HCT116 (cell line): Measurements from ENCODE around the gene ZNF653. TPM values are rescaled to one million over a fixed set of nuclear protein-coding genes. Genes with fewer than 3 reads are reported as not detected.

Experiments used
- ATAC-seq: fragments of 200-7000 bp; cut with Tn5 transposase; 2 replicates; pipeline ENCODE4 v1.9.1; 2020; ENCODE audit warnings: mild to moderate bottlenecking, moderate library complexity
- BruUV-seq: library from RNA; stranded (reverse); fragments of 400-500 nt; replicated peaks from 2 replicates; lab custom pipeline; 2021; lab: Mats Ljungman, UMichigan
- CTCF ChIA-PET: fragments of 300-600 bp; sonication (Branson Sonifier 250); formaldehyde crosslinking; loops from one replicate; lab custom pipeline; 2021; ENCODE audit warnings: antibody characterized with exemption; lab: Charles Lee
- POLR2A ChIA-PET: fragments of 300-600, 350-600 bp; sonication (Branson Sonifier 250); formaldehyde crosslinking; loops from one replicate; lab custom pipeline; 2021; ENCODE audit warnings: antibody characterized with exemption; lab: Charles Lee
- RAD21 ChIA-PET, 2 experiments: fragments of 300-600 bp; sonication (Branson Sonifier 250); formaldehyde crosslinking; loops; one replicate each; lab custom pipeline; 2023; ENCODE audit warnings: low total read pairs in 2 of 2; ENCODE audit not compliant: uncharacterized antibody in 2 of 2, unreplicated experiment in 2 of 2, low non-redundant PET in 1 of 2; lab: Charles Lee
- DNase-seq: peaks from one replicate; pipeline ENCODE4 v3.0.0-alpha.2; 2010; ENCODE audit warnings: low read depth, low spot score
- H2AFZ ChIP-seq: fragments of 200-600 bp; shearing (Covaris generic), sonication (generic); 2 replicates; pipeline ENCODE4 v1.6.1; 2017; ENCODE audit warnings: low read depth, mixed run types, mixed read lengths, antibody characterized with exemption, low read length; ENCODE audit not compliant: poor library complexity, severe bottlenecking
- H3K27ac ChIP-seq: 2 replicates; pipeline ENCODE4 v1.5.1; 2012; ENCODE audit warnings: low read depth, low read length
- H3K27me3 ChIP-seq: fragments of 200-600 bp; sonication (generic); 2 replicates; pipeline ENCODE4 v1.6.1; 2016; ENCODE audit warnings: mixed run types, low read length, mixed read lengths; ENCODE audit not compliant: insufficient read depth
- H3K36me3 ChIP-seq, 2 experiments: fragments of 200-500 bp in 1 of 2; fragments of 200-600 bp in 1 of 2; sonication (Bioruptor generic) in 1 of 2; sonication (generic) in 1 of 2; 2 replicates each; pipeline versions ENCODE4 v1.5.1 to v1.6.1; 2014 to 2016; ENCODE audit warnings: low read length in 2 of 2, inconsistent platforms in 1 of 2, mixed read lengths in 1 of 2, mixed run types in 1 of 2; ENCODE audit not compliant: insufficient read depth in 2 of 2, control insufficient read depth in 1 of 2
- H3K4me1 ChIP-seq, 2 experiments: fragments of 200-600 bp in 1 of 2; sonication (generic) in 1 of 2; 2 replicates each; pipeline versions ENCODE4 v1.5.1 to v1.6.1; 2012 to 2017; ENCODE audit warnings: low read length in 2 of 2, inconsistent platforms in 1 of 2, mild to moderate bottlenecking in 1 of 2, mixed read lengths in 1 of 2, mixed run types in 1 of 2, moderate library complexity in 1 of 2; ENCODE audit not compliant: insufficient read depth in 2 of 2, control insufficient read depth in 1 of 2
- H3K4me2 ChIP-seq: fragments of 200-600 bp; sonication (generic); 2 replicates; pipeline ENCODE4 v1.6.1; 2017; ENCODE audit warnings: mixed run types, low read length, mixed read lengths
- H3K4me3 ChIP-seq, 2 experiments: fragments of 200-600 bp in 1 of 2; sonication (generic) in 1 of 2; replicated peaks in 1 of 2; 2 replicates each; pipeline ENCODE4 v1.5.1; 2011 to 2016; ENCODE audit warnings: low read length in 2 of 2, control low read depth in 1 of 2, low read depth in 1 of 2, mild to moderate bottlenecking in 1 of 2, mixed read lengths in 1 of 2, mixed run types in 1 of 2
- H3K79me2 ChIP-seq: fragments of 200-600 bp; sonication (generic); 2 replicates; pipeline ENCODE4 v1.6.1; 2017; ENCODE audit warnings: mild to moderate bottlenecking, mixed run types, low read length, moderate library complexity, mixed read lengths; ENCODE audit not compliant: insufficient read depth
- H3K9ac ChIP-seq: fragments of 200-600 bp; sonication (generic); 2 replicates; pipeline ENCODE4 v1.6.1; 2016; ENCODE audit warnings: low read length, mixed read lengths
- H3K9me2 ChIP-seq: fragments of 200-600 bp; sonication (generic), shearing (Covaris generic); 2 replicates; pipeline ENCODE4 v1.6.1; 2017; ENCODE audit warnings: mixed run types, mild to moderate bottlenecking, moderate library complexity; ENCODE audit not compliant: insufficient read depth
- H3K9me3 ChIP-seq, 2 experiments: fragments of 200-500 bp in 1 of 2; fragments of 200-600 bp in 1 of 2; sonication (Bioruptor generic) in 1 of 2; sonication (generic) in 1 of 2; 2 replicates each; pipeline ENCODE4 v1.6.1; 2014 to 2017; ENCODE audit warnings: low read length in 2 of 2, mixed read lengths in 2 of 2, inconsistent platforms in 1 of 2, low read depth in 1 of 2, mild to moderate bottlenecking in 1 of 2, mixed run types in 1 of 2, moderate library complexity in 1 of 2; ENCODE audit not compliant: control insufficient read depth in 1 of 2, insufficient read depth in 1 of 2
- H4K20me1 ChIP-seq: fragments of 200-600 bp; sonication (generic), shearing (Covaris generic); 2 replicates; pipeline ENCODE4 v1.6.1; 2017; ENCODE audit warnings: mixed run types, mild to moderate bottlenecking, moderate library complexity; ENCODE audit not compliant: insufficient read depth
- ATF3 ChIP-seq: IDR thresholded peaks from 2 replicates; pipeline ENCODE4 v1.6.1; 2012
- CEBPB ChIP-seq: IDR thresholded peaks from 2 replicates; pipeline ENCODE4 v1.6.1; 2012; ENCODE audit warnings: low read depth
- CTCF ChIP-seq, 3 experiments: fragments of 200-600 bp in 1 of 3; sonication (generic) in 1 of 3; IDR thresholded peaks in 2 of 3; conservative IDR thresholded peaks in 1 of 3; 2 replicates each; pipeline ENCODE4 v1.5.1; 2012 to 2017; ENCODE audit warnings: low read depth in 2 of 3, low read length in 2 of 3, antibody characterized with exemption in 1 of 3, borderline replicate concordance in 1 of 3, control low read depth in 1 of 3, mild to moderate bottlenecking in 1 of 3, mixed read lengths in 1 of 3, mixed run types in 1 of 3, moderate library complexity in 1 of 3; ENCODE audit not compliant: insufficient read depth in 1 of 3
- EGR1 ChIP-seq: IDR thresholded peaks from 2 replicates; pipeline ENCODE4 v1.6.1; 2012; ENCODE audit warnings: low read depth
- ELF1 ChIP-seq: IDR thresholded peaks from 2 replicates; pipeline ENCODE4 v1.6.1; 2012; ENCODE audit warnings: low read depth, borderline replicate concordance
- EZH2 ChIP-seq: fragments of 200-600 bp; sonication (generic); IDR thresholded peaks from 2 replicates; pipeline ENCODE4 v1.6.1; 2017; ENCODE audit warnings: antibody characterized with exemption, mixed run types
- EZH2phosphoT487 ChIP-seq: fragments of 200-600 bp; IDR thresholded peaks from 2 replicates; pipeline ENCODE4 v1.6.1; 2018; ENCODE audit warnings: antibody characterized with exemption, borderline replicate concordance
- JUND ChIP-seq: IDR thresholded peaks from 2 replicates; pipeline ENCODE4 v1.6.1; 2012
- POLR2A ChIP-seq: IDR thresholded peaks from 2 replicates; pipeline ENCODE4 v1.7.0; 2011; ENCODE audit warnings: borderline replicate concordance; ENCODE audit not compliant: insufficient read depth, insufficient read length; ENCODE audit errors: extremely low read depth
- RAD21 ChIP-seq: IDR thresholded peaks from 2 replicates; pipeline ENCODE4 v1.6.1; 2012; ENCODE audit warnings: low read depth, mild to moderate bottlenecking
- REST ChIP-seq: IDR thresholded peaks from 2 replicates; pipeline ENCODE4 v1.6.1; 2012; ENCODE audit warnings: low read depth
- SIN3A ChIP-seq: IDR thresholded peaks from 2 replicates; pipeline ENCODE4 v1.6.1; 2012; ENCODE audit warnings: low read depth
- SRF ChIP-seq: IDR thresholded peaks from 2 replicates; pipeline ENCODE4 v1.6.1; 2012; ENCODE audit warnings: low read depth
- YY1 ChIP-seq: IDR thresholded peaks from 2 replicates; pipeline ENCODE4 v1.6.1; 2011; ENCODE audit warnings: low read length, low read depth, moderate library complexity, mild to moderate bottlenecking; ENCODE audit not compliant: insufficient replicate concordance; ENCODE audit errors: extremely low read depth
- ZBTB33 ChIP-seq: IDR thresholded peaks from 2 replicates; pipeline ENCODE4 v1.6.1; 2011; ENCODE audit warnings: mild to moderate bottlenecking, low read length, moderate library complexity; ENCODE audit not compliant: insufficient replicate concordance; ENCODE audit errors: extremely low read depth
- ZFX ChIP-seq: fragments of 450-650 bp; IDR thresholded peaks from 2 replicates; pipeline ENCODE4 v1.6.1; 2017
- intact Hi-C: fragments of 100-400 bp; cut with micrococcal nuclease; formaldehyde crosslinking; loops from 2 replicates; pipeline ENCODE4 v1.10.0; 2022
- total RNA-seq: library from RNA; stranded (reverse); gene quantifications from one replicate; pipeline ENCODE4 v1.2.1, GENCODE V29; 2021; ENCODE audit not compliant: unreplicated experiment
- TF ChIP-seq, protein P1 (sequence below): IDR thresholded peaks from 2 replicates; pipeline ENCODE4 v1.6.1; 2012

Gene ZNF653
- total RNA-seq, 1 experiment from 2014 or later = 16.1 TPM

DNA sequence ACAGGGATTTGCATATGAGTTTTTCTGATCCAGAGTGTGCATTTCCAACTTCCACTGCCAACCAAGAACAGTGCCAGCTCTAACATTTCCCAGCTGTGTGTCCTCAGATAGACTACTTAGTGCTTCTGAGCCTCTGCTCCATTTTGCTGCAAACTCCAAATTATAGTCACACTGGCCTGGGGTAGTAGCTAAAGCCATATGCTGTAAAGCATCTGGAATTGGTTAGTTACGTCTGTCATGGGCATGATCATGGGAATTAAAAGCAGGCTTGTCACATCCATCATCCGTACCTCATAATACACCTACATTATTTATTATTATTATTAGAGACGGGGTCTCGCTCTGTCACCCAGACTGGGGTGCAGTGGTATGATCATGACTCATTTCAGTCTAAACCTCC is 31.9 kb downstream of the ZNF653 start:
- no peak overlapping the region for H2AFZ ChIP-seq
- no peak overlapping the region for H3K9ac ChIP-seq
- H3K79me2 ChIP-seq = no peaks in the 10 kb centered on the region
- no peaks in the 10 kb centered on the region for H3K9me3 ChIP-seq
- TF ChIP-seq ZBTB33 (no peak), ZFX (no peak), YY1 (no peak), EZH2 (no peak), ELF1 (no peak), POLR2A (no peak), SIN3A (no peak), SRF (no peak), ATF3 (no peak), JUND (no peak), CEBPB (no peak), RAD21 (no peak), EGR1 (no peak), EZH2phosphoT487 (no peak), CTCF (IDR thresholded peaks at IDR 0.05 in 2 of 3, conservative IDR thresholded peaks at IDR 0.05 in 1 of 3; ENCODE audit: borderline replicate concordance in 1 of 3, insufficient read depth in 1 of 3, low read depth in 2 of 3, low read length in 2 of 3) (no peak), REST (no peak)
- TF ChIP-seq, protein P1, sequence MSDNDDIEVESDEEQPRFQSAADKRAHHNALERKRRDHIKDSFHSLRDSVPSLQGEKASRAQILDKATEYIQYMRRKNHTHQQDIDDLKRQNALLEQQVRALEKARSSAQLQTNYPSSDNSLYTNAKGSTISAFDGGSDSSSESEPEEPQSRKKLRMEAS = no peak
- no peak overlapping the region for H3K4me2 ChIP-seq
- H3K27me3 ChIP-seq = no peaks in the 10 kb centered on the region
- no peak overlapping the region for H3K27ac ChIP-seq
- no peaks in the 10 kb centered on the region for H3K9me2 ChIP-seq
- H3K4me1 ChIP-seq = peaks cover 0 to 9% of the 10 kb centered on the region in 2 experiments; a peak in 2 of 4 replicates
- no peaks in the 10 kb centered on the region for H3K36me3 ChIP-seq
- ChIA-PET RAD21 (no interaction called here), POLR2A (no interaction called here), CTCF (no interaction called here)
- no peak overlapping the region for H3K4me3 ChIP-seq
- no peaks in the 10 kb centered on the region for H4K20me1 ChIP-seq
- BruUV-seq = no TSS peak
- no peak for ATAC-seq
- intact Hi-C loops = no loop called here
- no peak for DNase-seq
